Adrenal gland (tissue), 5 donors: ENCODE data around the gene RAPGEF4.

Experiments
- POLR2A ChIP-seq, 2 donors: fragments of 450-650 bp; IDR thresholded peaks; one replicate each; pipeline ENCODE4 v1.6.1; 2017; ENCODE audit warnings: antibody characterized with exemption in 2 of 2, mild to moderate bottlenecking in 2 of 2, moderate library complexity in 1 of 2
- TF ChIP-seq, protein P1 (sequence below), 6 experiments: fragments of 450-650 bp in 4 of 6; fragments of 200-600 bp in 2 of 6; sonication (generic) in 1 of 6; IDR thresholded peaks; 1 replicate in 5 of 6; 2 replicates in 1 of 6; pipeline versions ENCODE4 v1.5.1 to v1.8.0; 2016 to 2021; ENCODE audit warnings: antibody characterized with exemption in 6 of 6, mild to moderate bottlenecking in 2 of 6, moderate library complexity in 1 of 6
- donor health status: DM: no; HTN: no; CAD: no.

DNA sequence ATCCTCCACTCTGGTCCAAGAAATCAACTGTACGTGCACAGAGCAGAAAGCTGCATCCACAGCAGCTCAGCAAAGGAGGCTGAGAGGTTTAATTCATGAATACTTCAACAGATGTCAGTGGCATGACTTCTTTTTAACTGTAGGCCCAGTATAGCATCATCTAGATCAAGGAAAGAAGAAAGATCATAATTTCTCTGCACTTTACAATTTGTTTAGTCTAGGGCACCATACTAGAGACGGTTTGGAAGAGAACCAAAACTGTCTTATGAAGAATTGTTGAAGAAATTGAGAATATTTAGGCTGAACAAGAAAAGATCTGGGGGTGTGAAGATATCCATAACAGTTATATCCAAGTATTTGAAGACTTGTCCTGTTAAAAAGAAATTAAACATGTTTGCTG lies 309.5 kb downstream of the RAPGEF4 start:
- TF ChIP-seq, protein P1, sequence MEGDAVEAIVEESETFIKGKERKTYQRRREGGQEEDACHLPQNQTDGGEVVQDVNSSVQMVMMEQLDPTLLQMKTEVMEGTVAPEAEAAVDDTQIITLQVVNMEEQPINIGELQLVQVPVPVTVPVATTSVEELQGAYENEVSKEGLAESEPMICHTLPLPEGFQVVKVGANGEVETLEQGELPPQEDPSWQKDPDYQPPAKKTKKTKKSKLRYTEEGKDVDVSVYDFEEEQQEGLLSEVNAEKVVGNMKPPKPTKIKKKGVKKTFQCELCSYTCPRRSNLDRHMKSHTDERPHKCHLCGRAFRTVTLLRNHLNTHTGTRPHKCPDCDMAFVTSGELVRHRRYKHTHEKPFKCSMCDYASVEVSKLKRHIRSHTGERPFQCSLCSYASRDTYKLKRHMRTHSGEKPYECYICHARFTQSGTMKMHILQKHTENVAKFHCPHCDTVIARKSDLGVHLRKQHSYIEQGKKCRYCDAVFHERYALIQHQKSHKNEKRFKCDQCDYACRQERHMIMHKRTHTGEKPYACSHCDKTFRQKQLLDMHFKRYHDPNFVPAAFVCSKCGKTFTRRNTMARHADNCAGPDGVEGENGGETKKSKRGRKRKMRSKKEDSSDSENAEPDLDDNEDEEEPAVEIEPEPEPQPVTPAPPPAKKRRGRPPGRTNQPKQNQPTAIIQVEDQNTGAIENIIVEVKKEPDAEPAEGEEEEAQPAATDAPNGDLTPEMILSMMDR (IDR thresholded peaks at IDR 0.05), result no peak
- TF ChIP-seq POLR2A (IDR thresholded peaks at IDR 0.05), result no peak
